K562 (cell line): ENCODE data around the gene SET. TPM values are rescaled to one million over a fixed set of nuclear protein-coding genes. Genes with fewer than 3 reads are reported as not detected.

Experiments used
- ARID1B ChIP-seq: fragments of 450-650 bp; IDR thresholded peaks from 2 replicates; pipeline ENCODE4 v1.6.1; 2016; ENCODE audit warnings: antibody characterized with exemption, mild to moderate bottlenecking, inconsistent platforms
- CBFB ChIP-seq: sonication (generic); formaldehyde crosslinking; IDR thresholded peaks from 2 replicates; pipeline ENCODE4 v1.4.0; 2020; ENCODE audit warnings: mild to moderate bottlenecking, missing genetic modification reagents
- CREB1 ChIP-seq, 2 experiments: sonication (generic) in 1 of 2; formaldehyde crosslinking in 1 of 2; IDR thresholded peaks; 2 replicates each; pipeline versions ENCODE4 v1.6.1 to v1.8.0; 2012 to 2022; ENCODE audit warnings: inconsistent platforms in 1 of 2, mild to moderate bottlenecking in 1 of 2, missing genetic modification reagents in 1 of 2, moderate library complexity in 1 of 2
- HDGF ChIP-seq: fragments of 450-650 bp; IDR thresholded peaks from 2 replicates; pipeline ENCODE4 v1.6.1; 2016
- IRF2 ChIP-seq: sonication (generic); formaldehyde crosslinking; IDR thresholded peaks from 2 replicates; pipeline ENCODE4 v1.8.1; 2022; ENCODE audit warnings: mild to moderate bottlenecking, missing genetic modification reagents
- NBN ChIP-seq: fragments of 450-650 bp; IDR thresholded peaks from 2 replicates; pipeline ENCODE4 v1.6.1; 2016; ENCODE audit warnings: low read depth, mild to moderate bottlenecking
- NCOR1 ChIP-seq: fragments of 450-650 bp; IDR thresholded peaks from 2 replicates; pipeline ENCODE4 v1.6.1; 2016; ENCODE audit warnings: mild to moderate bottlenecking, moderate library complexity
- RCOR1 ChIP-seq, 2 experiments: IDR thresholded peaks; 2 replicates each; pipeline ENCODE4 v1.6.1; 2012; ENCODE audit warnings: low read depth in 2 of 2, low read length in 2 of 2, borderline replicate concordance in 1 of 2, improper control_type of control experiment in 1 of 2
- SREBF1 ChIP-seq: fragments of 150-350 bp; IDR thresholded peaks from 2 replicates; pipeline ENCODE4 v1.6.1; 2014; ENCODE audit warnings: antibody characterized with exemption, low read depth, low read length, borderline replicate concordance
- TOE1 ChIP-seq, 2 experiments: fragments of 450-650 bp in 1 of 2; sonication (generic) in 1 of 2; formaldehyde crosslinking in 1 of 2; IDR thresholded peaks; 2 replicates each; pipeline versions ENCODE4 v1.7.1 to v1.8.0; 2016 to 2022; ENCODE audit warnings: borderline replicate concordance in 2 of 2, mild to moderate bottlenecking in 2 of 2, antibody characterized with exemption in 1 of 2, inconsistent platforms in 1 of 2, low read depth in 1 of 2, missing genetic modification reagents in 1 of 2, moderate library complexity in 1 of 2
- ZC3H8 ChIP-seq: fragments of 450-650 bp; IDR thresholded peaks from 2 replicates; pipeline ENCODE4 v1.6.1; 2017
- ZNF41 ChIP-seq: fragments of 250-450 bp; sonication (Bioruptor Pico); conservative IDR thresholded peaks from 2 replicates; pipeline ENCODE4 v1.4.0; 2020; ENCODE audit warnings: mild to moderate bottlenecking
- ZNF561 ChIP-seq: fragments of 450-650 bp; formaldehyde crosslinking; conservative IDR thresholded peaks from 2 replicates; pipeline ENCODE4 v1.4.0; 2020; ENCODE audit warnings: mild to moderate bottlenecking, moderate library complexity
- ZNF695 ChIP-seq: fragments of 450-650 bp; formaldehyde crosslinking; IDR thresholded peaks from 2 replicates; pipeline ENCODE4 v1.4.0; 2020; ENCODE audit warnings: mild to moderate bottlenecking, moderate library complexity
- ZNF830 ChIP-seq: fragments of 250-450 bp; sonication (Bioruptor Pico); IDR thresholded peaks from 2 replicates; pipeline ENCODE4 v1.5.0; 2021; ENCODE audit warnings: mild to moderate bottlenecking
- polyA plus RNA-seq, 8 experiments: library from polyadenylated mRNA; depleted of rRNA in 4 of 8; stranded (reverse) in 5 of 8; unstranded in 3 of 8; fragments of >200 nt; fragmentation: Nextera tagmentation in 2 of 8; fragmentation: Illumina TruSeq in 1 of 8; extraction: Ambion mirVana in 2 of 8; extraction: Trizol in 1 of 8; gene quantifications; 2 replicates each; pipeline versions ENCODE4 v1.2.1 to v1.2.3, GENCODE V29; 2011 to 2014; ENCODE audit warnings: inconsistent platforms in 1 of 8, missing spikeins in 1 of 8
- total RNA-seq, 7 experiments: library from RNA; depleted of rRNA in 6 of 7; stranded (reverse); fragments of >200 nt in 6 of 7; fragmentation: Illumina TruSeq in 2 of 7; extraction: Trizol in 2 of 7; gene quantifications; 2 replicates each; pipeline versions ENCODE4 v1.2.1 to v1.2.3, GENCODE V29; 2011 to 2021; ENCODE audit warnings: low replicate concordance in 1 of 7
- TF ChIP-seq, protein P1 (sequence below): sonication (generic); formaldehyde crosslinking; IDR thresholded peaks from 2 replicates; pipeline ENCODE4 v1.8.1; 2023; ENCODE audit warnings: mild to moderate bottlenecking, missing genetic modification reagents, moderate library complexity
- TF ChIP-seq, protein P2 (sequence below), 2 experiments: fragments of 150-350 bp in 1 of 2; IDR thresholded peaks; 2 replicates each; pipeline ENCODE4 v1.6.1; 2012 to 2016; ENCODE audit warnings: low read depth in 2 of 2, low read length in 2 of 2, mild to moderate bottlenecking in 1 of 2, moderate library complexity in 1 of 2
- TF ChIP-seq, protein P3 (sequence below): fragments of 250-450 bp; sonication (Bioruptor Pico); IDR thresholded peaks from 2 replicates; pipeline ENCODE4 v1.4.0; 2020; ENCODE audit warnings: mild to moderate bottlenecking
- TF ChIP-seq, protein P4 (sequence below): fragments of 150-350 bp; IDR thresholded peaks from 2 replicates; pipeline ENCODE4 v1.6.1; 2014; ENCODE audit warnings: low read depth, mild to moderate bottlenecking, low read length, borderline replicate concordance

The SET gene
- total and polyA plus RNA-seq, 9 of the 15 experiments (the other 6 are each of a cell fraction or from before 2014, with no cell fraction given), result 404 to 1,447 (median 907) TPM

DNA sequence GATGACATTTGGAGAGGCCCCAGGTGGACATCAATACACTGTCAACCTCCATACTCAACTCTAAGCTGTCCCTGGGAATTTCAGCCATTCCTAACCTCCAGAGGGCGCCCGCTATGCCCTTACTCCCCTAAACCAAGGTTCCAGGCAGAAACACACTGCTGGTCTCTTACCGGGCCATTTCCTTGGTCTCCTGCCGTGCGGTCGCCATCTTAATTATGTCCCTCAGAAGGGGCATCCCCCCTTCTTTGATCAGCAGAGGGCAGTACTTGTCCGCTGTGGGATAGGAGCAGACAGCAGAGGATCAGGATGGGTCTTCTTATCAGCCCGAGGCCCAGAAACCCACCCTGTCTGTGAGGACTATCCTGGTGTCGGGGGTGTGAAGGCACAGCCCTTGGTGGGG is 44.2 kb downstream of the SET start (continued):
- TF ChIP-seq, protein P1, sequence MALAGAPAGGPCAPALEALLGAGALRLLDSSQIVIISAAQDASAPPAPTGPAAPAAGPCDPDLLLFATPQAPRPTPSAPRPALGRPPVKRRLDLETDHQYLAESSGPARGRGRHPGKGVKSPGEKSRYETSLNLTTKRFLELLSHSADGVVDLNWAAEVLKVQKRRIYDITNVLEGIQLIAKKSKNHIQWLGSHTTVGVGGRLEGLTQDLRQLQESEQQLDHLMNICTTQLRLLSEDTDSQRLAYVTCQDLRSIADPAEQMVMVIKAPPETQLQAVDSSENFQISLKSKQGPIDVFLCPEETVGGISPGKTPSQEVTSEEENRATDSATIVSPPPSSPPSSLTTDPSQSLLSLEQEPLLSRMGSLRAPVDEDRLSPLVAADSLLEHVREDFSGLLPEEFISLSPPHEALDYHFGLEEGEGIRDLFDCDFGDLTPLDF, result no peak
- TF ChIP-seq TOE1 (IDR thresholded peaks at IDR 0.05; ENCODE audit: borderline replicate concordance) (no peak), TOE1 (CRISPR knock-in tag; IDR thresholded peaks at IDR 0.05; ENCODE audit: borderline replicate concordance, low read depth) (no peak), RCOR1 (IDR thresholded peaks at IDR 0.05; ENCODE audit: borderline replicate concordance in 1 of 2, low read depth in 2 of 2, low read length in 2 of 2) (peak in 1 of 2 experiments; percentile 78; a peak in 1 of 4 replicates), ZNF830 (CRISPR knock-in tag) (no peak), ZNF695 (no peak), CBFB (CRISPR knock-in tag) (no peak), ZNF41 (CRISPR knock-in tag) (0 out of 2 replicates have a peak, but pooled peaks have one; percentile 9), IRF2 (CRISPR knock-in tag) (no peak), ARID1B (no peak), SREBF1 (peak; percentile 17; the same call in 1 of the 2 replicates), NBN (no peak), NCOR1 (no peak), HDGF (peak; percentile 93; the same call in 1 of the 2 replicates), ZNF561 (no peak), ZC3H8 (no peak), CREB1 (IDR thresholded peaks at IDR 0.05) (no peak), CREB1 (CRISPR knock-in tag; IDR thresholded peaks at IDR 0.05) (no peak)
- TF ChIP-seq, protein P2, sequence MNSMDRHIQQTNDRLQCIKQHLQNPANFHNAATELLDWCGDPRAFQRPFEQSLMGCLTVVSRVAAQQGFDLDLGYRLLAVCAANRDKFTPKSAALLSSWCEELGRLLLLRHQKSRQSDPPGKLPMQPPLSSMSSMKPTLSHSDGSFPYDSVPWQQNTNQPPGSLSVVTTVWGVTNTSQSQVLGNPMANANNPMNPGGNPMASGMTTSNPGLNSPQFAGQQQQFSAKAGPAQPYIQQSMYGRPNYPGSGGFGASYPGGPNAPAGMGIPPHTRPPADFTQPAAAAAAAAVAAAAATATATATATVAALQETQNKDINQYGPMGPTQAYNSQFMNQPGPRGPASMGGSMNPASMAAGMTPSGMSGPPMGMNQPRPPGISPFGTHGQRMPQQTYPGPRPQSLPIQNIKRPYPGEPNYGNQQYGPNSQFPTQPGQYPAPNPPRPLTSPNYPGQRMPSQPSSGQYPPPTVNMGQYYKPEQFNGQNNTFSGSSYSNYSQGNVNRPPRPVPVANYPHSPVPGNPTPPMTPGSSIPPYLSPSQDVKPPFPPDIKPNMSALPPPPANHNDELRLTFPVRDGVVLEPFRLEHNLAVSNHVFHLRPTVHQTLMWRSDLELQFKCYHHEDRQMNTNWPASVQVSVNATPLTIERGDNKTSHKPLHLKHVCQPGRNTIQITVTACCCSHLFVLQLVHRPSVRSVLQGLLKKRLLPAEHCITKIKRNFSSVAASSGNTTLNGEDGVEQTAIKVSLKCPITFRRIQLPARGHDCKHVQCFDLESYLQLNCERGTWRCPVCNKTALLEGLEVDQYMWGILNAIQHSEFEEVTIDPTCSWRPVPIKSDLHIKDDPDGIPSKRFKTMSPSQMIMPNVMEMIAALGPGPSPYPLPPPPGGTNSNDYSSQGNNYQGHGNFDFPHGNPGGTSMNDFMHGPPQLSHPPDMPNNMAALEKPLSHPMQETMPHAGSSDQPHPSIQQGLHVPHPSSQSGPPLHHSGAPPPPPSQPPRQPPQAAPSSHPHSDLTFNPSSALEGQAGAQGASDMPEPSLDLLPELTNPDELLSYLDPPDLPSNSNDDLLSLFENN (IDR thresholded peaks at IDR 0.05; ENCODE audit: low read depth in 2 of 2, low read length in 2 of 2), result peak in 1 of 2 experiments; percentile 12; a peak in 1 of 4 replicates
- TF ChIP-seq, protein P3, sequence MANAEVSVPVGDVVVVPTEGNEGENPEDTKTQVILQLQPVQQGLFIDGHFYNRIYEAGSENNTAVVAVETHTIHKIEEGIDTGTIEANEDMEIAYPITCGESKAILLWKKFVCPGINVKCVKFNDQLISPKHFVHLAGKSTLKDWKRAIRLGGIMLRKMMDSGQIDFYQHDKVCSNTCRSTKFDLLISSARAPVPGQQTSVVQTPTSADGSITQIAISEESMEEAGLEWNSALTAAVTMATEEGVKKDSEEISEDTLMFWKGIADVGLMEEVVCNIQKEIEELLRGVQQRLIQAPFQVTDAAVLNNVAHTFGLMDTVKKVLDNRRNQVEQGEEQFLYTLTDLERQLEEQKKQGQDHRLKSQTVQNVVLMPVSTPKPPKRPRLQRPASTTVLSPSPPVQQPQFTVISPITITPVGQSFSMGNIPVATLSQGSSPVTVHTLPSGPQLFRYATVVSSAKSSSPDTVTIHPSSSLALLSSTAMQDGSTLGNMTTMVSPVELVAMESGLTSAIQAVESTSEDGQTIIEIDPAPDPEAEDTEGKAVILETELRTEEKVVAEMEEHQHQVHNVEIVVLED (CRISPR knock-in tag), result no peak
- TF ChIP-seq, protein P4, sequence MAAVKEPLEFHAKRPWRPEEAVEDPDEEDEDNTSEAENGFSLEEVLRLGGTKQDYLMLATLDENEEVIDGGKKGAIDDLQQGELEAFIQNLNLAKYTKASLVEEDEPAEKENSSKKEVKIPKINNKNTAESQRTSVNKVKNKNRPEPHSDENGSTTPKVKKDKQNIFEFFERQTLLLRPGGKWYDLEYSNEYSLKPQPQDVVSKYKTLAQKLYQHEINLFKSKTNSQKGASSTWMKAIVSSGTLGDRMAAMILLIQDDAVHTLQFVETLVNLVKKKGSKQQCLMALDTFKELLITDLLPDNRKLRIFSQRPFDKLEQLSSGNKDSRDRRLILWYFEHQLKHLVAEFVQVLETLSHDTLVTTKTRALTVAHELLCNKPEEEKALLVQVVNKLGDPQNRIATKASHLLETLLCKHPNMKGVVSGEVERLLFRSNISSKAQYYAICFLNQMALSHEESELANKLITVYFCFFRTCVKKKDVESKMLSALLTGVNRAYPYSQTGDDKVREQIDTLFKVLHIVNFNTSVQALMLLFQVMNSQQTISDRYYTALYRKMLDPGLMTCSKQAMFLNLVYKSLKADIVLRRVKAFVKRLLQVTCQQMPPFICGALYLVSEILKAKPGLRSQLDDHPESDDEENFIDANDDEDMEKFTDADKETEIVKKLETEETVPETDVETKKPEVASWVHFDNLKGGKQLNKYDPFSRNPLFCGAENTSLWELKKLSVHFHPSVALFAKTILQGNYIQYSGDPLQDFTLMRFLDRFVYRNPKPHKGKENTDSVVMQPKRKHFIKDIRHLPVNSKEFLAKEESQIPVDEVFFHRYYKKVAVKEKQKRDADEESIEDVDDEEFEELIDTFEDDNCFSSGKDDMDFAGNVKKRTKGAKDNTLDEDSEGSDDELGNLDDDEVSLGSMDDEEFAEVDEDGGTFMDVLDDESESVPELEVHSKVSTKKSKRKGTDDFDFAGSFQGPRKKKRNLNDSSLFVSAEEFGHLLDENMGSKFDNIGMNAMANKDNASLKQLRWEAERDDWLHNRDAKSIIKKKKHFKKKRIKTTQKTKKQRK, result no peak
